HL-60 (cell line): ENCODE results near the gene RFX7.

Source experiments
- CTCF ChIP-seq: IDR thresholded peaks from one replicate; pipeline ENCODE4 v1.5.1; 2011; ENCODE audit warnings: low read length, control low read depth, inconsistent platforms; ENCODE audit not compliant: insufficient read depth
- GABPA ChIP-seq: IDR thresholded peaks from 2 replicates; pipeline ENCODE4 v1.6.1; 2012; ENCODE audit warnings: low read depth
- POLR2AphosphoS5 ChIP-seq: IDR thresholded peaks from 2 replicates; pipeline ENCODE4 v1.6.1; 2012; ENCODE audit warnings: low read depth
- REST ChIP-seq: IDR thresholded peaks from 2 replicates; pipeline ENCODE4 v1.6.1; 2012; ENCODE audit warnings: low read depth; ENCODE audit not compliant: insufficient replicate concordance
- SPI1 ChIP-seq: IDR thresholded peaks from 2 replicates; pipeline ENCODE4 v1.6.1; 2012; ENCODE audit warnings: low read depth, mild to moderate bottlenecking, borderline replicate concordance

- no peak for TF ChIP-seq POLR2AphosphoS5
- TF ChIP-seq CTCF = no peak
- no peak for TF ChIP-seq REST
- no peak for TF ChIP-seq GABPA
- no peak for TF ChIP-seq SPI1
These were observed 21.4 kb downstream of the RFX7 start for GRCh38 chr15:56222302-56222701.
